Ovary (tissue), 3 donors: ENCODE measurements around the gene RYK.

Experiments used
- POLR2A ChIP-seq: fragments of 450-650 bp; IDR thresholded peaks from one replicate; pipeline ENCODE4 v1.6.1; 2017; ENCODE audit warnings: antibody characterized with exemption, mild to moderate bottlenecking, moderate library complexity
- TF ChIP-seq, protein P1 (sequence below), 3 donors: fragments of 450-650 bp in 2 of 3; fragments of 200-600 bp in 1 of 3; IDR thresholded peaks; one replicate each; pipeline versions ENCODE4 v1.5.1 to v1.8.0; 2016 to 2022; ENCODE audit warnings: antibody characterized with exemption in 3 of 3, mild to moderate bottlenecking in 1 of 3
- donor health status: DM: no; HTN: no; CAD: no.

DNA sequence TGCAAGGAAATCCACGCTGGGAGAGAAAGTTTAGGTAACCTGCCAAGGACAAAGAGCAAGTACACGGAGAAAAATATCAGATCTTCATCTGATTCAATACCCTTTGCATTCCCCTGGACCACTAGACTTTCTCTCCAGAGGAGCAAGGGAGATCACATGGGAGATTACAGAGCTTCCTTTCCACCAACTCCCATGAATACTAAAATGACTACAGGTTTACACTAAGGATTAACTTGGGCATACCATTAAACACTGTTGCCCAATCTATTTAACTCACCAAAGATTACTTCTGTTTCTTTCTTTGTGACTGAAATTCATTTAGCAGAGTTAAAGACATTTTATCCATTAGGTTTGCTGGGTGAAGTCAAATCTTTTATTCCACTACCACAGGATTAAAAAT lies 71.2 kb downstream of the RYK start:
- TF ChIP-seq, protein P1, sequence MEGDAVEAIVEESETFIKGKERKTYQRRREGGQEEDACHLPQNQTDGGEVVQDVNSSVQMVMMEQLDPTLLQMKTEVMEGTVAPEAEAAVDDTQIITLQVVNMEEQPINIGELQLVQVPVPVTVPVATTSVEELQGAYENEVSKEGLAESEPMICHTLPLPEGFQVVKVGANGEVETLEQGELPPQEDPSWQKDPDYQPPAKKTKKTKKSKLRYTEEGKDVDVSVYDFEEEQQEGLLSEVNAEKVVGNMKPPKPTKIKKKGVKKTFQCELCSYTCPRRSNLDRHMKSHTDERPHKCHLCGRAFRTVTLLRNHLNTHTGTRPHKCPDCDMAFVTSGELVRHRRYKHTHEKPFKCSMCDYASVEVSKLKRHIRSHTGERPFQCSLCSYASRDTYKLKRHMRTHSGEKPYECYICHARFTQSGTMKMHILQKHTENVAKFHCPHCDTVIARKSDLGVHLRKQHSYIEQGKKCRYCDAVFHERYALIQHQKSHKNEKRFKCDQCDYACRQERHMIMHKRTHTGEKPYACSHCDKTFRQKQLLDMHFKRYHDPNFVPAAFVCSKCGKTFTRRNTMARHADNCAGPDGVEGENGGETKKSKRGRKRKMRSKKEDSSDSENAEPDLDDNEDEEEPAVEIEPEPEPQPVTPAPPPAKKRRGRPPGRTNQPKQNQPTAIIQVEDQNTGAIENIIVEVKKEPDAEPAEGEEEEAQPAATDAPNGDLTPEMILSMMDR (IDR thresholded peaks at IDR 0.05): no peak
- TF ChIP-seq POLR2A: no peak
